Upper lobe of right lung (tissue), 1 donor: ENCODE data around the gene IL23R. TPM values are rescaled to one million over a fixed set of nuclear protein-coding genes. Genes with fewer than 3 reads are reported as not detected.

Experiments
- ATAC-seq: fragments of 200-7000 bp; cut with Tn5 transposase; one replicate; pipeline ENCODE4 v1.9.1; 2020; ENCODE audit warnings: mild to moderate bottlenecking, moderate library complexity
- DNase-seq: peaks from one replicate; pipeline ENCODE4 v3.0.0-alpha.2; 2020
- H3K27ac ChIP-seq: fragments of 200-600 bp; one replicate; pipeline ENCODE4 v1.8.0; 2022
- H3K27me3 ChIP-seq: fragments of 200-600 bp; one replicate; pipeline ENCODE4 v1.8.0; 2022; ENCODE audit warnings: mild to moderate bottlenecking
- H3K36me3 ChIP-seq: fragments of 200-600 bp; one replicate; pipeline ENCODE4 v1.8.0; 2022
- H3K4me1 ChIP-seq: fragments of 200-600 bp; one replicate; pipeline ENCODE4 v1.8.0; 2022
- H3K4me3 ChIP-seq: fragments of 200-600 bp; one replicate; pipeline ENCODE4 v1.8.0; 2022; ENCODE audit warnings: mild to moderate bottlenecking
- H3K9me3 ChIP-seq: fragments of 200-600 bp; one replicate; pipeline ENCODE4 v1.8.0; 2022
- intact Hi-C: fragments of 100-400 bp; cut with DNase I; formaldehyde crosslinking; loops from one replicate; pipeline ENCODE4 v1.11.0; 2022
- total RNA-seq: library from RNA; stranded (reverse); fragmentation: NEBNext Ultra II Directional; extraction: Animal tissue kit (Norgen Biotek cat#: 25700); gene quantifications from one replicate; pipeline ENCODE4 v1.2.1, GENCODE V29; 2021
- TF ChIP-seq, protein P1 (sequence below): fragments of 200-600 bp; IDR thresholded peaks from one replicate; pipeline ENCODE4 v1.8.0; 2022; ENCODE audit warnings: antibody characterized with exemption
- donor health status: DM: no; HTN: yes; CAD: no; lungs with severe emphysema.

Gene IL23R
- total RNA-seq, 1 donor from 2014 or later = 0.20 TPM

DNA sequence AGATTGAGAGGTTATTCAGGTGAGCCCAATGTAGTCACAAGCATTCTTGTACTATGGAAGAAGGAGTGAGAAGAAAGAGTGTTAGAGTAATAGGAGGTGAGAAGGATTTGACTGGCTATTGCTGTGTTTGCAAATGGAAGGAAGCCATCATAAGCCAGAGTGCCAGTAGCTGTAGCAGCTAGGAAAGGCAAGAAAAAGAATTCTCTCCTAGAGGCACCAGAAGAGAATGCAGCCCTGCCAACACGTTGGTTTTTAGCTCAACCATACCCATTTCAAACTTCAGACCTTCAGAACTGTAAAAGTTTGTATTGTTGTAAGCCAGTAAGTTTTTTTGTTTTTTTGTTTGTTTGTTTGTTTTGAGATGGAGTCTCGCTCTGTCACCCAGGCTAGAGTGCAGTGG, 132.5 kb downstream of the IL23R start:
- Histone ChIP-seq H3K4me1 (no peaks in the 10 kb centered on the region), H3K27me3 (no peaks in the 10 kb centered on the region), H3K4me3 (no peak overlapping the region), H3K9me3 (no peaks in the 10 kb centered on the region), H3K27ac (no peak overlapping the region), H3K36me3 (no peaks in the 10 kb centered on the region)
- intact Hi-C loops = no loop called here
- TF ChIP-seq, protein P1, sequence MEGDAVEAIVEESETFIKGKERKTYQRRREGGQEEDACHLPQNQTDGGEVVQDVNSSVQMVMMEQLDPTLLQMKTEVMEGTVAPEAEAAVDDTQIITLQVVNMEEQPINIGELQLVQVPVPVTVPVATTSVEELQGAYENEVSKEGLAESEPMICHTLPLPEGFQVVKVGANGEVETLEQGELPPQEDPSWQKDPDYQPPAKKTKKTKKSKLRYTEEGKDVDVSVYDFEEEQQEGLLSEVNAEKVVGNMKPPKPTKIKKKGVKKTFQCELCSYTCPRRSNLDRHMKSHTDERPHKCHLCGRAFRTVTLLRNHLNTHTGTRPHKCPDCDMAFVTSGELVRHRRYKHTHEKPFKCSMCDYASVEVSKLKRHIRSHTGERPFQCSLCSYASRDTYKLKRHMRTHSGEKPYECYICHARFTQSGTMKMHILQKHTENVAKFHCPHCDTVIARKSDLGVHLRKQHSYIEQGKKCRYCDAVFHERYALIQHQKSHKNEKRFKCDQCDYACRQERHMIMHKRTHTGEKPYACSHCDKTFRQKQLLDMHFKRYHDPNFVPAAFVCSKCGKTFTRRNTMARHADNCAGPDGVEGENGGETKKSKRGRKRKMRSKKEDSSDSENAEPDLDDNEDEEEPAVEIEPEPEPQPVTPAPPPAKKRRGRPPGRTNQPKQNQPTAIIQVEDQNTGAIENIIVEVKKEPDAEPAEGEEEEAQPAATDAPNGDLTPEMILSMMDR = no peak
- no peak for ATAC-seq
- DNase-seq = no peak

DNA sequence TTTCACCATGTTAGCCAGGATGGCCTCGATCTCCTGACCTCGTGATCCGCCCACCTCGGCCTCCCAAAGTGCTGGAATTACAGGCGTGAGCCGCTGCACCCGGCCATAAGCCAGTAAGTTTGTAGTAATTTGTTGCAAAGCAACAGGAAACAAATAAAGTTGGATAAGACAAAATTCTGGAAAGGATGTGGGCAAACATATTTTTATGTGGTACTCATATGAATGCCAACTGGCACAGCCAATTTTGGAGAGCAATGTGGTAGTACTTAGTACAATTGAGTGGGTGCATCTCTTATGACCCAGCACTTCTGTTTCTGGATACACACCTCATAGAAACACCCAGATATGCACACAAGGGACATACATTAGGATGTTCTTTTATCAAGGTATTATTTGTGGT, 133.0 kb downstream of the IL23R start:
- intact Hi-C loops = no loop called here
- ATAC-seq = no peak
- DNase-seq = no peak

DNA sequence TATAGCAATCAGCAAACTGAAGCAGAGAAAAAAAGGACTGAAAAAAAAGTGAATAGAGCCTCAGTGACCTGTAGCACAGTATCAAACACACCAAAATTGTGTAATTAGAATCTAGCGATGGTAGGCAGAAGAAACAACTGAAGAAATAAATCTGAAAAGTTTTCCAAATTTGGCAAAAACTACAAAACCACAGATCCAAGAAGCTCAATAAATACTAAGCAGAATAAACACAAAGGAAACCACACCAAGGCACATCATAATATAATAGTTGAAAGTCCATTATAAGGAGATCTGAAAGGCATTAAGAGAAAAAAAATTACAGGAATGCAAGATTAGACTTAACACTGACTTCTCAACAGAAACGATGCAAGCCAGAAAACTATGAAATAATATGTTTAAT, 134.3 kb downstream of the IL23R start:
- ATAC-seq (no peak), DNase-seq (no peak)
- Histone ChIP-seq H3K27ac (no peak overlapping the region), H3K9me3 (no peaks in the 10 kb centered on the region), H3K27me3 (no peaks in the 10 kb centered on the region), H3K4me1 (no peaks in the 10 kb centered on the region), H3K4me3 (no peak overlapping the region), H3K36me3 (no peaks in the 10 kb centered on the region)
- intact Hi-C loops = no loop called here
- TF ChIP-seq, protein P1 = no peak

More for the DNA sequence above, 133.0 kb downstream of the IL23R start:
- Histone ChIP-seq H3K27ac (no peak overlapping the region), H3K4me1 (no peaks in the 10 kb centered on the region), H3K4me3 (no peak overlapping the region), H3K9me3 (no peaks in the 10 kb centered on the region), H3K27me3 (no peaks in the 10 kb centered on the region), H3K36me3 (no peaks in the 10 kb centered on the region)
- TF ChIP-seq, protein P1 = no peak

DNA sequence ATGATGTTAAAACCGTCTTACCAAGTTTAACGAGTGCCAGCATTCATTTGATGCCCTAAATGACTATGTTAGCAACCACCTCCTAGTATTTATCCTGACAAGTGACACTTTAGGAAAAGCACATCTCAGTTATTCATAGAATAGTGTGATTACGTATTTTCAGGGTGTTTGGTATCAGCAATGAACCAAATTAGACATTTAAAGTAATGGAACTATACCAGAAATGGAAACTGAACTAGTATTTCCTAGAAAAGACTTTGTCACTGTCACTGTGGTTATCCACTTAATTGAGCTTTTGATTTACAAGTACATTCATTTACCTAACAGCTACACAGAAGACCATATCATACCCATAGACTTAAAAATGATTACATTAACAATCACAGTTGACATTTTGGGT, 137.8 kb downstream of the IL23R start:
- ATAC-seq = no peak

DNA sequence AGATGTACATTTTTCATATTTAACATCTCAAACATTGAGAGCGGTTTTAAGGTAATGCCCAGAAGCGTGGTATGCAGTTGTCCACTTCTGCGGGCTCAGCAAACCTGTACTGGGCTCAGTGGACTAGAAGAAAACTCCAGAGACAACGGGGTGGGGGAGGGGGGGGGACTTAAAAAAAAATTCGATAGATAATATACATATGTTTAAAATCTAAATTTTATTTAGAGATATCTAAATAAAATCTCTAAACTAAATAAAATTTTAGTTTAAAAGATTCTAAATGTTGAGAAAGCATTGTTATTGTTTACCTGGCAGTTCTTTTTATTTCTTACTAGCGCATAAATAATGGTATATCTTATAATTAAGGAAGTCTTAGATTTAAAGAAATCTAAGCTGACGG, 140.3 kb downstream of the IL23R start:
- no peak for ATAC-seq
- intact Hi-C loops = no loop called here

More for the DNA sequence above, 137.8 kb downstream of the IL23R start:
- TF ChIP-seq, protein P1 = no peak
- H3K36me3 ChIP-seq = no peaks in the 10 kb centered on the region
- DNase-seq = no peak
- no peaks in the 10 kb centered on the region for H3K9me3 ChIP-seq
- H3K27me3 ChIP-seq = peaks cover 23% of the 10 kb centered on the region
- no peak overlapping the region for H3K27ac ChIP-seq
- no peaks in the 10 kb centered on the region for H3K4me1 ChIP-seq
- H3K4me3 ChIP-seq = no peak overlapping the region
- intact Hi-C loops = no loop called here

More for the DNA sequence above, 140.3 kb downstream of the IL23R start:
- TF ChIP-seq, protein P1 = no peak
- no peaks in the 10 kb centered on the region for H3K4me1 ChIP-seq
- H3K9me3 ChIP-seq = no peaks in the 10 kb centered on the region
- no peak overlapping the region for H3K4me3 ChIP-seq
- H3K27me3 ChIP-seq = peaks cover 23% of the 10 kb centered on the region
- no peak for DNase-seq
- no peak overlapping the region for H3K27ac ChIP-seq
- H3K36me3 ChIP-seq = no peaks in the 10 kb centered on the region
